ENCODE measurements around the gene RHOBTB1.

- TF ChIP-seq CTCF (IDR thresholded peaks at IDR 0.05) (no peak), POLR2A (IDR thresholded peaks at IDR 0.05) (no peak)
Observed at GRCh38 chr10:60942134-60942787, 1.7 kb downstream of the RHOBTB1 start.
